HEK293T (cell line): Measurements from ENCODE around the gene C8A.

Experiments
- CTCF ChIA-PET: fragments of 350-600 bp; formaldehyde crosslinking; extraction: SDS; loops from one replicate; lab custom pipeline; 2021; ENCODE audit warnings: antibody characterized with exemption, inconsistent platforms; lab: Yijun Ruan, JAX
- POLR2A ChIA-PET: fragments of 350-600 bp; formaldehyde crosslinking; extraction: SDS; loops from one replicate; lab custom pipeline; 2020; ENCODE audit warnings: antibody characterized with exemption, inconsistent platforms; lab: Yijun Ruan, JAX
- DNase-seq: peaks from one replicate; pipeline ENCODE4 v3.0.0; 2012; ENCODE audit warnings: mixed read lengths; ENCODE audit errors: extremely low spot score
- ARNT ChIP-seq: fragments of 450-650 bp; IDR thresholded peaks from 2 replicates; pipeline ENCODE4 v1.6.1; 2017; ENCODE audit warnings: mild to moderate bottlenecking
- BHLHE40 ChIP-seq: fragments of 450-650 bp; IDR thresholded peaks from 2 replicates; pipeline ENCODE4 v1.6.1; 2016; ENCODE audit warnings: mild to moderate bottlenecking, moderate library complexity, borderline replicate concordance
- CTBP1 ChIP-seq: fragments of 450-650 bp; IDR thresholded peaks from 2 replicates; pipeline ENCODE4 v1.6.1; 2016; ENCODE audit warnings: borderline replicate concordance
- ELF4 ChIP-seq: fragments of 450-650 bp; IDR thresholded peaks from 2 replicates; pipeline ENCODE4 v1.6.1; 2017; ENCODE audit warnings: antibody characterized with exemption
- FOXA1 ChIP-seq: fragments of 450-650 bp; IDR thresholded peaks from 2 replicates; pipeline ENCODE4 v1.6.1; 2016; ENCODE audit warnings: mild to moderate bottlenecking
- FOXK2 ChIP-seq: fragments of 450-650 bp; IDR thresholded peaks from 2 replicates; pipeline ENCODE4 v1.6.1; 2016; ENCODE audit warnings: mild to moderate bottlenecking
- FOXM1 ChIP-seq: fragments of 450-650 bp; IDR thresholded peaks from 2 replicates; pipeline ENCODE4 v1.6.1; 2017; ENCODE audit warnings: mild to moderate bottlenecking, borderline replicate concordance
- HDGF ChIP-seq: fragments of 450-650 bp; IDR thresholded peaks from 2 replicates; pipeline ENCODE4 v1.6.1; 2017; ENCODE audit warnings: antibody characterized with exemption, borderline replicate concordance
- L3MBTL2 ChIP-seq: fragments of 450-650 bp; conservative IDR thresholded peaks from 2 replicates; pipeline ENCODE4 v1.6.1; 2016; ENCODE audit warnings: mild to moderate bottlenecking
- LEF1 ChIP-seq: fragments of 450-650 bp; IDR thresholded peaks from 2 replicates; pipeline ENCODE4 v1.6.1; 2017; ENCODE audit warnings: mild to moderate bottlenecking, borderline replicate concordance
- NFRKB ChIP-seq: fragments of 450-650 bp; IDR thresholded peaks from 2 replicates; pipeline ENCODE4 v1.6.1; 2016; ENCODE audit warnings: mild to moderate bottlenecking, moderate library complexity
- SP1 ChIP-seq: fragments of 450-650 bp; IDR thresholded peaks from 2 replicates; pipeline ENCODE4 v1.6.1; 2017
- SUZ12 ChIP-seq: fragments of 450-650 bp; IDR thresholded peaks from 2 replicates; pipeline ENCODE4 v1.6.1; 2016; ENCODE audit warnings: mild to moderate bottlenecking
- ZNF384 ChIP-seq: fragments of 450-650 bp; IDR thresholded peaks from 2 replicates; pipeline ENCODE4 v1.6.1; 2016
- TF ChIP-seq, protein P1 (sequence below): fragments of 450-650 bp; IDR thresholded peaks from 2 replicates; pipeline ENCODE4 v1.6.1; 2016

Gene C8A

DNA sequence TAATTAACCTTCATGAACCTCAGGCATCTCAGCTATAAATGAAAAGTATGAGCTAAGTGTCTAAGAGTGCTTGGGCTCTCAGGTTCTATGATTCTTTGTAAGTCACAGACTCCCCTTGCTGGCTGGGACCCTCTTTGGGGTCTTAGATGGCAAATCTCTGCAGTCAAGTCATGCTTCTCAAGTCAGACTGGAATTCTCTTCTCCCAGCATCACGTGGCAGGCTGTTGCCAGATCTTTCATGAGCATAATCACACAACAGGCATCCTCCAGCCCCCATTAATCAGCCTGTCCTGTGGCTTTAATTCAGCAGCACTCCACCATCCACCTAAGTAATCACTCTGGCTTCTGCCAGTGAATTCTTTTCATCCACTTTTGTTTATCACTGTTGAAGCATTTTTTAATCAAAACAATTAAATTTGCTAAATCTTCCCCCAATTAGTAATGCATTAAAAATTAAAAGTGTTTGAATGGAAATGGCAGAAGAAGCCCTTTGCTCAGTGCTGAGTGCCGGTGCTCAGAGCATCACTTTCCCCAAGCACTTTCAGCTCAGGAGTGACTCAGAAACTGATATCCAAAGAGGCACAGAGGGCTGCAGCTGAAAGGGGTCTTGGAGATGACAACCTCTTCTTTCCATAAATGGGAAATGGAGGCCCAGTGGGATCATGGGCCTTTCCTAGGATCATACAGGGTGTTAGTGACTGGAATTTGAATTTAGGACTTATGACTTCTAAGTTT, 50.2 kb downstream of the C8A start:
- TF ChIP-seq HDGF (no peak), ZNF384 (no peak), LEF1 (no peak), NFRKB (no peak), L3MBTL2 (no peak), FOXA1 (no peak), BHLHE40 (no peak), FOXK2 (no peak), CTBP1 (no peak), SP1 (no peak)
- TF ChIP-seq, protein P1, sequence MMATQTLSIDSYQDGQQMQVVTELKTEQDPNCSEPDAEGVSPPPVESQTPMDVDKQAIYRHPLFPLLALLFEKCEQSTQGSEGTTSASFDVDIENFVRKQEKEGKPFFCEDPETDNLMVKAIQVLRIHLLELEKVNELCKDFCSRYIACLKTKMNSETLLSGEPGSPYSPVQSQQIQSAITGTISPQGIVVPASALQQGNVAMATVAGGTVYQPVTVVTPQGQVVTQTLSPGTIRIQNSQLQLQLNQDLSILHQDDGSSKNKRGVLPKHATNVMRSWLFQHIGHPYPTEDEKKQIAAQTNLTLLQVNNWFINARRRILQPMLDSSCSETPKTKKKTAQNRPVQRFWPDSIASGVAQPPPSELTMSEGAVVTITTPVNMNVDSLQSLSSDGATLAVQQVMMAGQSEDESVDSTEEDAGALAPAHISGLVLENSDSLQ: no peak
- no peak for DNase-seq
- ChIA-PET POLR2A (no interaction called here), CTCF (no interaction called here)

DNA sequence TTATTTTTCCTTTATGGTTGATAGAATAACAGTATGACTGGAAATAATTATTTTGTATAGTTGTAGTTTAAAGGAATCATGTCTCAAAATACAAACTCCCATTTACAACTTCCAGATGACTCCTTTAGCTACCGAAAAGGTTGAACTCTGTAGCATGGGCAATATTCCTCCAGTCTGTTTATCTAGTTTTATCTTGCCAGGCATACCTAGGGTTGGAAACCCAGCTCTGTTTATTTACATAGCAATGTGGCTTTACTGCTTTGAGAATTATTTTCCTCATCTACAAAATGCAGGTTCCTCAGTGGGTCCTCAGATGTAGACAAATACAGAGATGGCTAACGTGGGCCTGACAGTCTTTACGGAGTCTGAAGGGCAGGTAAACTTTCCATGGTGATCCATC, 51.1 kb downstream of the C8A start:
- POLR2A ChIA-PET: no interaction called here
- DNase-seq: no peak
- TF ChIP-seq FOXA1 (no peak), CTBP1 (no peak), SP1 (no peak), FOXK2 (no peak)
- CTCF ChIA-PET: interaction anchor here (0.6 kb wide), 1 partner anchor 424 kb away, joined by 3 read pairs; no protein-coding TSS in a partner anchor

DNA sequence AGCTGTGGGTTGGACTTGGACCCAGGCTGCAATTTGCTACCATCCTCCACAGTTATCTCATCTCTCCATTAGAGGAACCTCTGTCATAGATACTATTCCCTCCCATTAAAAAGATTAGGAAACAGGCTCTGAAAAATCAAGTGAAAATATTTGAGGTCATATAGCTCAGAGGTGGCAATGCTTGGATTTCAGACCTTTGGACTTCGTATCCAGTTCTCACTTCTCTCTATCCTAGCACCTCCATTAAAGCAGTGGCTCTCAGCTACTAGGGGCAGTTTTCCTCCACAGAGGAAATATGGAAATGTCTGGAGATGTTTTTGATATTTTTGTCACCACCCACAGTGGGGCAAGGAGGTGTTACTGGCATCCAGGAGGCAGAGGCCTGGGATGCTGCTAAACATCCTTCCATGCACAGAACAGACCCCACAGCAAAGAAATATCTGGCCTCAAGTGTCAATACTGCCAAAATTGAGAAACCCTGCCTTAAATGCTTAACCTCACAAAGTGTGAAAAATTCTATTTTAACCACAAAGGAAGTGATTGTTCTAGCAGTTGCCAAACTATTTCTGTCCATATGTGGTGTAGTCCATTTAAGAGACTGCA, 54.1 kb downstream of the C8A start:
- TF ChIP-seq SUZ12 (no peak), SP1 (no peak), ELF4 (no peak), FOXK2 (no peak)
- POLR2A ChIA-PET: no interaction called here
- CTCF ChIA-PET: no interaction called here
- no peak for DNase-seq

DNA sequence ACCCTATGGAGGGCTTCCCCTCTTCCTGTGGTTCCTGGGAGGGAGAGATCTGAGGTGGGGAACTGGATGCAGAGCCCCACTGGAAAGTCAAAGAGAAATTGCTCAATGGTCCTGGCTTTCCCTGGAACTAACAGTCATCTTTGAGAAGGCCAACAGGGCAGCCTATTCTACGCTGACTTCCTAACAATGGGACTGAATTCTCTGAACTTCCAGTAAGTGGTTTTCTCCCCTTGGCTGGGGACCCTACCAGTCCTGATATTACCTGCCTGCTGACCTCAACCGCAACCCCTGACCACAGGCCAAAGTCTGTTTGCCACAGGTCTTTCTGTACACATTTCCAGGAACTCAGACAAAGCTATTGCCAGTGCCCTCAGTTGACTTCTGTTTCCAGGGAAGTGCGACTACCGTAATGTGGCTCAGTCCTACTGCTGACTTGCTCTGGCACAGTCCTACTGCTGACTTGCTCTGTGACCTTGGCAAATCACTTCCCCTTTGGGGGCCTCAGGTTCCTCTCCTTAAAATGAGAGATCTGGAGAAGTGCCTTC, 55.9 kb downstream of the C8A start:
- CTCF ChIA-PET: no interaction called here
- DNase-seq: no peak
- POLR2A ChIA-PET: no interaction called here
- no peak for TF ChIP-seq ELF4
- TF ChIP-seq SUZ12: no peak

DNA sequence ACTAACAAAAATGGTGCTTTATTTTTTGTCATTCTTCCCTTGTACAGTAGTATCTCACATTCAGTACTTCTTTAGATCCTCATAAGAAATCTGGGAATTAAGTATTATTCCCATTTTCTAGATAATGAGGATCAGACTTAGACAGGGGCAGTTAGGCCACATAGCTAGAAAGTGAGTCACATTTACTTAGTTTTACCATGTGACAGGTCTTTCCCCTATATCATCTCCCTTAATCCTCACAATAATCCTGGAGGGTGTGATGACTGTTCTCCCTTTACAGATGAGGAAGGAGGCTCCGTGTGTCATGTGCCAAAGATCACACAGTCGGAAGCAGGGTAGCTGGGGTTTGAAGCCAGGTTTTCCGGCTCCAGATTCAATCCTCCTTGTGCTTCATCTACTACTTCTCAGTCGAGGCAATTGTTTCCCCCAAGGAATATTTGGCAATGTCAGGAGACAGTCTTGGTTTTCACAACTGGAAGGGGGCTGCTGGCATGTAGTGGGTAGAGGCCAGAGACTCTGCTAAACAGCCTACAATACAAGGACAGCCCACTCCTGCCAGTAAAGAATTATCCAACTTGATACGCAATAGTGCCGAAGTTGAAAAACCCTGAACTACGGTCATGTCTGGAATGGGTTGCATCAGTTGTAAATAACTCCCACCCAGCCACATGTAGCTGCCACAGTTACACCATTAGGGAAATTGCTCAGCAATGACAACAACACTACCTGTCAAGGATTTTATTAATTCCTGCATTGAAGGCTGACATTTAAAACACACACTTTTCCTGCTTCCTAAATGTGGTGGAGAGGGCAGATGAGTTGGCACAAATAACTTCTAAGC, 56.7 kb downstream of the C8A start:
- TF ChIP-seq ARNT: no peak
- no peak for TF ChIP-seq NFRKB
- TF ChIP-seq FOXM1: no peak
- TF ChIP-seq ELF4: no peak
- TF ChIP-seq ZNF384: no peak
- no peak for TF ChIP-seq SUZ12
- ChIA-PET POLR2A (no interaction called here), CTCF (no interaction called here)
- no peak for DNase-seq

DNA sequence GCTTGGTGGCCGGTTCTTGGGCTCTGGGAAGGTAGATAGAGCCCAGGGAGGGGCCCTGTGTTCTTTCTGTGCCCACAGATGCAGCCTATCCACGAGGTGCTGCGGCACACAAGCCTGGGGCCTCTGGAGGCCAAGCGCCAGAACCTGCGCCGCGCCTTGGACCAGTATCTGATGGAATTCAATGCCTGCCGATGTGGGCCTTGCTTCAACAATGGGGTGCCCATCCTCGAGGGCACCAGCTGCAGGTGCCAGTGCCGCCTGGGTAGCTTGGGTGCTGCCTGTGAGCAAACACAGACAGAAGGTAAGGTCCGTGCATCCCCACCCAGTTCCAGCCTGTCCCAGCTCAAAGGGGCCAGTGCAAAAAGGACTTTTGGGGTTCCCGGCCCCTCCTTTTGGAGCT, 57.7 kb downstream of the C8A start:
- ChIA-PET POLR2A (no interaction called here), CTCF (no interaction called here)

DNA sequence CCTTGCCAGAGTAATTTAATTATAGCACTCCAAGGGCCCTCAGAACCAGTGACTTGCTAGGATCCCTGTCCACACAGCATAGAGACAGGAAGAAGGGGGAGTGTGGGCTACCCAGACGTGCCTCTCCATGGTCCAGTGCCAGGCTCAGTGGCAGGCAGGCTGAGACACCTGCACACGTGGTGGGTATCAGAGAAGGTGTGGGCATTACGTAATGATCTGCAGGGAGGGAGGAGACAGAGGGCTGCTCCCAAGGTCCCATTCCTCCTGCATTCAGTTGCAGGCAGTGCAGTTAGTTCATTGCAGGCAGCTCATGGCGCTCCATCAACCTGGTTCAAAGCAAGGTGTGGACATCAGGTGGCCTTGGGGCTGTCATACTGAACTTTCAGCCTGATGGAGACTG, 61.4 kb downstream of the C8A start:
- ChIA-PET POLR2A (no interaction called here), CTCF (no interaction called here)
- TF ChIP-seq FOXA1 (no peak), ZNF384 (no peak)
- no peak for DNase-seq

More for the DNA sequence above, 57.7 kb downstream of the C8A start:
- no peak for DNase-seq
- TF ChIP-seq NFRKB (no peak), FOXK2 (no peak), LEF1 (no peak)

DNA sequence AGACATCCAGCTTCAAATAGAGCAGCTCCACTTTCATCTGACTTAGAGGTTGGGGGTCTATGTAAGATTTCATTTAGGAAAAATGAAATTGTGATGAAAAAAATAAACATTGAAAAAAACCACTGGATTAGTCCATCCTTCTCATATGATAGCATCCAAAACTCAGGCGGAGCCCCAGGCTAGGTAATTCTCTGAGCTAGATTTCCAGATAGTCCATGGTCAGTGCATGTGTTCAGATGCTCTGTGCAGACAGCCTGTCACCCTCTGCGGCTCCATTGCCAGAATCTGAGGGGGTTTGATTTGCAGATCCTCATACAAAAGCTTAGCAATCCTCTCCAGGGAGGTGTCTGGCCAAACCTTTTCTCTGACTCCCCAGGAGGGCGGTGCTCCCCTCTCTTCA, 62.0 kb downstream of the C8A start:
- POLR2A ChIA-PET: no interaction called here
- CTCF ChIA-PET: no interaction called here
- TF ChIP-seq FOXK2 (no peak), FOXM1 (no peak)
- DNase-seq: no peak

DNA sequence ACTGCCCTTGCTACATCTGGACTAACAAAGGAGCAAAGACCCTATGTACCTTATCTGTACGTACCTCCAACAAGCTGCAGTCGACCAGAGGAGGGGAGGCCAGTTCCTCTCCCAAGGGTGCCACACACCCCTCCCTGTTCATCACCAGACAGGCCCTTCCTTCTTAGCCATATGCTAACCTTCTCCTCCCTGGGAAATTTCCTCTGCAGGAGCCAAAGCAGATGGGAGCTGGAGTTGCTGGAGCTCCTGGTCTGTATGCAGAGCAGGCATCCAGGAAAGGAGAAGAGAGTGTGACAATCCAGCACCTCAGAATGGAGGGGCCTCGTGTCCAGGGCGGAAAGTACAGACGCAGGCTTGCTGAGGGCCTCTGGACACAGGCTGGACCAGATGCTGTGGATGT, 62.8 kb downstream of the C8A start:
- ChIA-PET CTCF (no interaction called here), POLR2A (no interaction called here)
- no peak for DNase-seq
- TF ChIP-seq, protein P1: no peak
